Measurements from ENCODE around the gene DYNC1I1.

Gene DYNC1I1

DNA sequence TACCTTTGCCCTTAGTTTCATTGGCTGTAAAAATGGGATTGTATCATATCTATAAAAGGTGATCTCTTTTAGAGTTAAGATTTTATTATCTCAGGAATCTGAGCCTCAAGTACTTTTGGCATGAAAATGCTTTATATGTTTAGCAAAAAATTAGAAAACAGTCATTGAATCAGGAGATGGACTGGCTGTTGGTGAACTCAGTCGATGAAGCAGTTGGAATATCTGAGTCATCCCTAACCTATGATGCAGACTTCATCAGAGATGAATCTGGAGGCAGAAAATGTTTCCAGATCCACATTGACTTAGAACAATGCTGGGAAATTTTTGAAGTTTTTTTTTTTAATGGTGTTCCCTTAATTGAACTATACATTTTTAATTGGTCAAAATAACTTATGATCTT lies 321.1 kb downstream of the DYNC1I1 start:
- no peak for DNase-seq

DNA sequence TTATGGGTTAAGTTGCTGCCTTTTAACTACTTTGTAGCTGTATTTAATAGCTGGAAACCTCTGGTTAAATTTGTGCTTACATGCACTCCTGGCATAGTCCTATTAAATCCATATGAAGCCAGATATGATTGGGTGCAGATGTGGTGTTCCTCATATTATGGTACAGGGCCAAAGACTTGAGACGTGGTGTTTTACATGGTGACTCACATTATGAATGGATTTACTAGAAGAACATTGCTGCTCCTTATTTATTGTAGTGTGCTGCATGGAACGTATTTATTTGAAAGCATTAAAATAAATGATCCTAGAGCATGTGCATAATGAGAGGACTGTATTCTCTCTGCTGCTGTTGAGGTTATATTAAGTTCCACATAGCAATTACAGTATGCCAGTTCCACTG lies 325.5 kb downstream of the DYNC1I1 start:
- no peak for DNase-seq

DNA sequence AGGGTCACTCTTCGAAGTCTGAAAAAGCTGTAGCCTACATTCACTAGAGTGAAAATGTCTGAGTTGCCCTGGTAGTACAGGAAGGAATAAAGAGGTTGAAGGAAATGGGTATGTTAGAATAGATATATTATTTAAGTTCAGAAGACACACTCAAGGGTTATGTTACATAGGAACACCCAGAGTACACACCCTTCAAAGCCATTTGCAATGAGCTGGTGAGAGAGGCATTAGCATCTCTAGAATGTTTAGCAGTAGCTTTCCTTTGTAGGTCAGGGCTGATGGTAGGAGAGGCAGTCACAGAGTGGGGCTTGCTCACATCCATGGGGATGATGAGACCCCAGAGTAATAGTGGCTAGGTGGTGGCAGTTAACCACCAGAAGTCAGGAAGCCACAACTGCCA lies 328.4 kb downstream of the DYNC1I1 start:
- no peak for DNase-seq

DNA sequence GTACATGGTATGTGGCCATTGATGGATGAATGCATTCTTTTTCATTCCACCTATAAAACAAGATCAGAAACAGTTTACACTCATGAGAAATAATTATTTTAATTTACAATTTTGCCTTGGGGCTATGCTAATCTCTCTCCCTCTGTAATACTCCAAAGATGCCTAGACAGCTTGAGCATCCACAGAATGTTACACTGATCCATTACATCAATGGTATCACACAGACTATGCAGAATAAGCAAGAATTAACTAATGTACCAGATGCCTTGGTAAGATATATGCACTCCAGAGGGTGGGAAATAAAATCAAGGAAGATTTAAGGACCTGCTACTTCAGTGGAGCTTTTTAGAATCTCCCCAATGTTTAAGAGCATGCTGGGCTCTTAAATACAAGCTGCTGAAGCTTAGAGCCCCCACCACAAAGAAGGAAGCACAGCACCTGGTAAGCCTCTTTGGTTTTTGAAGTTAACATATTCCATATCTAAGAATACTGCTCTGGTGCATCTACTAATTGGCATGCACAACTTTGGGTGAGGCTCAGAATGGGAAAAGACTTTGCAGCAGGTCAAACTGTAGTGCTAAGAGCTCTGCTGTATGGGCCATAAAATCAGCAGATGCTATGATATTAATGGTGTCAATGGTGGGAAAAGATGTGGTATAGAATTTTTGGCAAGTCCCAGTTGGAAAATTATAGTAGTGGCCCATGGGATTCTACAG lies 329.9 kb downstream of the DYNC1I1 start:
- DNase-seq = no peak

DNA sequence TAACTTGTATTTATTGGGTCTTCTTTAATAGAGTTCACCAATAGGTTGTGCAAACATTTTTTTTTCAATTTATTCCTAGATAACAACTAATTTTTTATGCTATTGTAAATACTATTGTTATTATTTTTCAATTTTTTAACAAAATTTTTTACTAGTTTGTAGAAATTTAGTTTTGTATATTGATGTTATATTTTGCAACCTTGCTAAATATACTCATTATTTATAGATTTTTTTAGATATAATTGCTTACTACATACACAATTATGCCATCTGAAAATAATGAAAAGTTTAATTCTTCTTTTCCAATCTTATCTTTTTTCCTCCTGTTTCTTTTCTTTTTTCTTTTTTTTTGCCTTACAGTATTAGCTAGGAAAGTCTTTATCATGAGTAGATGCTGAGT lies 332.6 kb downstream of the DYNC1I1 start:
- DNase-seq = no peak

DNA sequence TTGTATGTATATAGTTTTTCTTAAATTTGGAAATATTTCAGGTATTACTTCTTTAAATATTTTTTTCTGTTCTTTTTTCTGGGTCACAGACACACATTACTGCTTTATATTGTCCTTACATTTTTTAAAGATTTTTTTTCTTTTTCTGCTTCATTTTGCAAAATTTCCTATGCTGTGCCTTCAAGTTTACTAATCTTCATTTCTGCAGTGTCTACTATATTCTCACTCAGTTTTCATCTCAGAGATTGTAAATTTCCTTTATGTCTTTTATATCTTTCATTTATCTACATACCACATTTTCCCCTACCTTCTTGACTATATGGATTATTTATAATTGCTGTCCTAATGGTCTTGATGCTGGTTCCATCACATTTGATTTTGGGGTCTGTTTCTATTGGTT lies 339.1 kb downstream of the DYNC1I1 start:
- DNase-seq = no peak

DNA sequence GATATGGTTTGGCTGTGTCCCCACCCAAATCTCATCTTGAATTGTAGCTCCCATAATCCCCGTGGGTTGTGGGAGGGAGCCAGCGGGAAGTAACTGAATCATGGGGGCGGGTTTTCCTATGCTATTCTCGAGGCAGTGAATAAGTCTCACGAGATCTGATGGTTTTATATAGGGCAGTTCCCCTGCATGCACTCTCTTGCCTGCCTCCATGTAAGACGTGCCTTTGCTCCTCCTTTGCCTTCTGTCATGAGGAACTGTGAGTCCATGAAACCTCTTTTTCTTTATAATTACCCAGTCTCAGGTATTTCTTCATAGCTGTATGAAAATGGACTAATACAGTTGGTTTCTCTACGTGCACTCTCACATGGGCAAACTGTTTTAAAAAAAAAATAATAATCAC lies 341.8 kb downstream of the DYNC1I1 start:
- no peak for DNase-seq

DNA sequence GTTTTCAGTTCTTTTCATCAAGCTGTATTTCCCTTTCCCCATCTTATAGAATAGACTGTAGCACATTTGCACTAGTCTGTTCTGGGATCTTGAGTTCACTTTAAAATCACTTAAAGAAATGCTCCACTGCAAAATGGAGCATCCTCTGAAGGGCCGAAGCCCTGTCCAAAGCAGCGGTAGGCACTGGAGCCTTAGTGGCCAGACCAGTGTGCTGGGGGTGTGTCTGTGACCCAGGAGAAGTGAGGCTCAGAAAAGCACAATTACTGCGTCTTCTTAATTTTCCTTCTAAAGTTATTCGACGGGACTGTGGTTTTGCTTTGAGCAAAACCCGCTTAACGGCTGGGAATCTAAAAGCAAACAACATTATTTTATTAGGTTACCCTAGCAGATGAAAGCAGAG lies 343.8 kb downstream of the DYNC1I1 start:
- DNase-seq = no peak

DNA sequence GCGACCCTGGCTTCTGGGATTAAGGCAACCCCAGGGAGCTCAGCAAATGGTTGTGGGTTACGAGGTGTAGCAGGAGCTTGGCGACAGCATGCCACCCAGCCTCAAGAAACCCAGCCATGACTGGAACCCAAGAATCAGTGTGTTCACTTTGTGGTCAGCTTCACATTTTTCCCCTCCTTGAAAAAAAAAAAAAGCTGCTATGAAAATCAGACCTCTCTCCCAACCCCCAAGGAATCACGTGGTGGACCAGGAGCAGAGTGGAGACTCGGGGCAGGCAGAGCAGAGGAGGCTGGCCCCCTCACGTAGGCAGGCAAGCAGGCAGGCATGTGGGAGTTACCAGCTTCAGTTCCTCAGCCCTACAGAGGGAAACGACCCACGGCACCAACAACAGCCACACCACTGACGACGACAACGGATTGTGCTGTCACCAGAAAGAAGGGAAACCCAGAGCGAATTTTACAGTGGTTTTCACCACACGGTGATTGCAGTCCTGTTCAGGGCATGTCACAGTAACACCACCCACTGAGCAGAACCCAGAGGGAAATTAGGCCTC lies 346.2 kb downstream of the DYNC1I1 start:
- DNase-seq = no peak

DNA sequence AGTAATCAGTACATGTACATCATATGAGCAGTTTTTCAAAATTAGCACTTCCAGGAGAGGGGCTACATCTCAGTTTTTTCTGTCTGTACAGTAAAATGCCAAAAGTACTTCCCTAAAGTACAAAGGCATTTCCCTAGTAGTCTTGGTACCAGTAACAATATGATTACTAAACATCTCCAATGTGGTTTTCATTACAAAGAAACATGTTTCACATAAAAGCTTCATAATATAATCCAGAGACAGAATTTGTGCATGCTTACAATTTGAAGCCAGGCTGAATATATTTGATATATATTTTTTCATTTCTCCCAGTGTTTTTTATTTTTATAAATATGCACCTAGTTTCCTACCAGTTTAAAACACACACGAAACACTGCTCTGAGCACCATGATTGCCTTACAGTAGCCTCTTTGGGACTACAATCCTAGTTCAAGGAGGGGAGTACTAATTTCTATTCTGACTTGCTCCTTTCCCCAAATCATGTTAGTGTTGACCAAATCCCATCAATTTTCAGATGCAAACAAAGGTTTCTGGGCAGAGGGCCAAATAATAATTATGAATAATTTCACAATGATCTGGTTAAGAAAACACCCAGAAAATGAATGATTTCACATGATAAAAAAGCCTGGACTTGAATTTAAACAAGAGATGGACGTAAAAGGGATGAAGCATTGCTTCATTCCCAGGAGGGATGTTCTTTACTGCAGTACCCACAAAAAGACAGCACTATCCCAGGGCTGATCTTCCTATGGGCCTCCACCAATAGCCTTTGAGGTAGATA lies 348.3 kb downstream of the DYNC1I1 start:
- DNase-seq = no peak

DNA sequence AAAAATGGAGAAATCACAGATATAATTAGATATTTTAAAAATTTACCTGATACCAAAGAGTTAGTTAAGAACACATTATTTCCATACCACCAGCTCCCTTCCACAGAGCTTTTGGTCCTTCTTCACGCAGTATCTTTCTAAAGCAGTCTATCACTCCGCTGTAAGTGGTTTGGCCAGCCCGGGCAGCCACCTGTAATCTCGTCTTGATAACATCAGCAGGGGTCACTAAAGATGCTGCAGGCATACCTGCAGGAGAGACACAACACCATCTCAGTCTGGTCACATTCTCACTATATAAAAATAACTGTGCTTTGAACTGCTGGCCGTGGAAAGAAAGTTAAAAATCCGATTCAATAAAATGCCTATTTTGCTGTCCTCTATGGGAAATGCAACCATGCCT lies 349.4 kb downstream of the DYNC1I1 start:
- no peak for DNase-seq

DNA sequence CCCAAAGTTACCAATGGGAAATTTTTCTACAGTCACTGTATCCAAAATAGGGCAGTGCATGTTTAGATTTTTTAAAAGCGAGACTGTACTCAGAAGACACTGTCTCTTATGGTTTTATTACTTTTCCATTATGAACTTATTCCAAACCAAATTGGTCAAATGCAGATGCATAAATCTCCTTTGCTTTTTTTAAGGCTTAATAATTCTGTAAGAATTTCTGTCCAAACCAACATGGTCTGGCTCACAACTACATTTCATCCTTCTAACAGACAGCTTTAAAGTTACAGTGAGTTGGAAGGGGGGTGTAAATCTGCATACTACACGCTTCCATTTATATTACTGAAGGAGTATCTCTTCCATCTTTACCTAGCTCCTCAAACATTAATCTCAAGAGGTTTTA lies 350.4 kb downstream of the DYNC1I1 start:
- no peak for DNase-seq

DNA sequence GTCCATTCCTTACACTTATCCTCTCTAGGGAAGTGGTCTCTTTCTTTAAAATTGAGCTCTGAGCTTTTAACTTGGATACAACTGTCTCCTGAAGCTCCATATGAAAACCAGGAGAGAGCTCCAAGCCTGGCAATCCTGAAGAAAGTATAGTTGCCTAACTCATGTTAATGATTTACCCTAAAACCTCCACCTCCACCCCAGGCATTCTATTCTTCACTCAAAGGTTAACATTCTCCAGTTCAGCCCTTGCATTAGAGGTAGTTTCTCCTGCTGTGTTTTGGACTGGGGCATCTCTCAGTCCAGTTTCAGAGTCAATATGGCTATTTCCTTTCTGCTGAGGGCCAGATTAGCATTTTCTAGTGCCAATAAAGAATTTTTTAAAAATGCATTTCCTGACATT lies 354.0 kb downstream of the DYNC1I1 start:
- DNase-seq = no peak

DNA sequence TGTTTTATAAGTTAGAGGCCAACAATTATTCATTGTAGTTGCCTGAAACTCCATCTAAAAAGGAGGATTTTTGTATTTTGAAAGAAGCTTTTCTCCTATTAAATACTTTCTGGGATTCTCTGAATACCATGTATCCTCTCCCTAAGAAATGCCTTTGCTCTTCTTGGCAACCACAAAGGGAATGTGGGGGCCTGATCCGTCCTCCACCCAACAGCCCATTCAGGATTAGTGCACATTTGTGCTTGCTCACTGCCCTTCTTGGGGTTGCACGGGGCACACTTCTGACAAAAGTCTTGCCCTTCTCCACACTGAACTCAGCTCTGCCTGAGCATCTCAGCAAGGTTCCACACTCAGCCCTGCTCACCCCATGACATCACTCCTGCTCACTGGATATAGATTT lies 355.4 kb downstream of the DYNC1I1 start:
- DNase-seq = no peak

DNA sequence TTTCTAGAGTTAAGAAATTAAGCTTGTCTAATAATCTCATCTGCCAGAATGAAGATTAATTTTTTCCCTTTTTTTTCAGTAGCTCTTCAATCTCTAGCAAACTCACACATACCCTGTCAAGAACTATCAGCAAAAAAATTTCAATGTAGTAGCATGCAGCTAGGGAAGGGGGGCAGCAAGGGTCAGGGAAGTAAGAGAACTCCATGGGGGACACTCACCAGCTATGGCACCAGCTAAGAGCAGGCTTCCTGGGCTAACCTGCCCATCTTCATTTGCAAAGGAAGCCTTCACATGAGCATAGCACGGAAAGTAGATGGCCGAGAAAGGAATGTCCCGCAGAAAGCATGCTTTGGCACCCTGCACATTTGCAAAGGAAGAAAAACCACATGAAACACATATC lies 359.2 kb downstream of the DYNC1I1 start:
- DNase-seq = no peak

DNA sequence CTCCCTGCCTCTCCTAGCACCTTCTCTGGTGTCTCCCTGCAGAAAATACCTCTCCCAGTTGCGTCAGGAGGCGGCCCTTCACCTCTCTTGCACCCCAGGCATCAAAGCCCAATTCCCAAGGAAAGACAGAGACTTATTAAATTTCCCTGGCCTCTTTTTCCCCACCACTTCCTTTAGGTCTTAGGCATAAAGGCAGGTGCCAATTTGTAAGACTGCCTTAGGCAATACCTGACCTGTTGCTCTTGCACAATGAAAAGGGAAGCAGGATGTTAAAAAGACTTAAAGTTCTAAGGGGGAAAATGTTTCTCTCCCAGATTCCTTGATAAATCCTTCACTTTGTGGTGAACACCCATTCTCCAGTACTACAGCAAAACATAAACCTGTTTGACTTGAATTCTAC lies 362.9 kb downstream of the DYNC1I1 start:
- no peak for DNase-seq

DNA sequence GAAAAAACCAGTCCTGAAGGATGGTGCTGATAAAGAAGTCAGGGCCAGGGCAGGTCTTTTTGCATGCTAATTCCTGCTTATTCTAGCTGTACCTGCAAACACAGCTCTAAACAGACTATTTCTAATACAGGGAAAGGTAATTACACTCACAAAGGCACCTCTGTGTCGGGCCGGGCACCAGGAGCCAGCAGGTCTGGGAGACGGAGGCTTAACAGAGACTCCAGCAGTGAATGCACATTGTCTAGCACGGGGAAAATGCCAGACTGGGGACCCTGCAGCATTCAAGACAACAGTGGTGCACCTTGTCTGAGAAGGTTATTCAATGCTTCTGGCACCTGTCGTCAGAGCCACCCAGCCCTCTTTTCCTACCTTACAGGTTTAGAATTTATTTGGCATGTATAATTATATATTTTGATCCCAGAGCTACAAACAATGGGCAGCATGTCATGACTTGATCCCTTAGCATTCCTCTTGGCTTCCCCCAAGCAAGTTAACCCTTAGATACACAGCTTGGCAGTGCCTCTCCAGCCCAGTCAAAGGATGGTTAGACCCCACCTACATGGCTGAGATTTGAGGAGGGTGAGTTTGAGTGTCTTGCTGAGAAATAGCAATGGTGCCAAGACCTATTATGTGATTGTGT lies 364.4 kb downstream of the DYNC1I1 start:
- no peak for DNase-seq

DNA sequence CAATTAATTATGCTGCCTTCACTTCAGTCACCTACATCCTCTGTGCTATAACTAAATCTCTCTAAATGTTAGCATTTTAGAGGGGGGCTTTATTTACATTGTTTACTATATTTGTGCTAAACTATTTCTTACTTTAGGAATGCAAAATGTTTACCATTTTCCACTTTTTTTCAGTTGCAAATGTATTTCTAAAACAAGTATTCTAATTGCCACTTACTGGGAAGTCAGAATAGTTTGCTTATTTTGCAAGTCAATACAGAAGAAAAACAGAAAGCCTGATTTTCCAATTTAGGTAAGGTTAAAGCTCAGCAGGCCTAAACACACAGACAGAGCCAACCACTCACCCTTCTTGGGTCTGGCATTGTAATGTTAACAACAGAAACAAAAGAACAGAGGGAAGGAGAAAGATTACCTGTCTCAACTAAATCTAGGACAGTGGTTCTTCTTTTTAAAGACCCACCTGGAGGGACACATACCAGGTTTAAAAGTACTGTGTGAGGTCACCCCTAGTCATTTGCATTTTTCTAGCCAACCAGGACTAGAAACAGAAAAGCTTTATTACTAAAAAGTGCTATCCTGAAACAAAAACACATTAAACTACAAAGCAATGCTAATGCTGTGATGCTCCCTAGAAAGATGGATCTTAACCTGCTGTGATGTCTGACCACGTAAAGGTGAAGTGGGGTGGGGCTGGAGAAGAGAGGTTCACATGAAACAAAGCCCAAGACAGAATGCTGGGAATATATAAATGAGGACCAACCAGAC lies 371.3 kb downstream of the DYNC1I1 start:
- DNase-seq = no peak

DNA sequence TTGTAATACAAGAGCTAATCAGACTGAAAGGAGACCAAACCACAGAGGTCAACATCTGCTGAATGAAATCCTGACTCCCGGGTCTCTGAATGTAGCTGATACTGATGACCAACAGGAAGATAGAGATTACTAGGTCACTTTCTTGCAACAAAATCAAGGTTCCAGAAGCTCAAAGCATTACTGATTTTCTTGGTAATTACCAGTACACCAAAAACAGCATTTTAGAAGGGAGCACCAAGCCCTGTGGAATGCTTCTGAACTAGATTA lies 371.8 kb downstream of the DYNC1I1 start:
- no peak for DNase-seq
